Measurements from ENCODE around the gene NSG1.

GRCh38 chr4:4460759-4461158 is 73.9 kb downstream of the NSG1 start:
- TF ChIP-seq CTCF (IDR thresholded peaks at IDR 0.05) (no peak), EP300 (IDR thresholded peaks at IDR 0.05) (no peak), POLR2A (IDR thresholded peaks at IDR 0.05) (no peak)
